22Rv1 (cell line): Measurements from ENCODE around the gene NRCAM.

Experiments used
- H3K27ac ChIP-seq: fragments of 450-650 bp; 2 replicates; pipeline ENCODE4 v1.5.1; 2017
- CTCF ChIP-seq: fragments of 450-650 bp; IDR thresholded peaks from 2 replicates; pipeline ENCODE4 v1.5.1; 2017; ENCODE audit warnings: mild to moderate bottlenecking
- ZFX ChIP-seq: fragments of 450-650 bp; IDR thresholded peaks from 2 replicates; pipeline ENCODE4 v1.6.1; 2017; ENCODE audit warnings: antibody characterized with exemption, borderline replicate concordance

Gene NRCAM

GRCh38 chr7:108143658-108144420 lies 312.4 kb downstream of the NRCAM start:
- TF ChIP-seq CTCF (no peak), ZFX (no peak)
- H3K27ac ChIP-seq: no peak overlapping the region

GRCh38 chr7:108142675-108143259 lies 313.5 kb downstream of the NRCAM start:
- no peak for TF ChIP-seq ZFX
- no peak for TF ChIP-seq CTCF
- H3K27ac ChIP-seq: no peak overlapping the region

GRCh38 chr7:108142180-108142579 lies 314.1 kb downstream of the NRCAM start:
- no peak overlapping the region for H3K27ac ChIP-seq
- TF ChIP-seq ZFX: no peak
- no peak for TF ChIP-seq CTCF

GRCh38 chr7:108140671-108141070 lies 315.6 kb downstream of the NRCAM start:
- no peak overlapping the region for H3K27ac ChIP-seq
- TF ChIP-seq ZFX (no peak), CTCF (no peak)

- H3K27ac ChIP-seq: no peak overlapping the region
- TF ChIP-seq ZFX (no peak), CTCF (no peak)
Measured at GRCh38 chr7:108138911-108139310, 317.3 kb downstream of the NRCAM start.

- H3K27ac ChIP-seq: no peak overlapping the region
- TF ChIP-seq CTCF (no peak), ZFX (no peak)
Measured at GRCh38 chr7:108137993-108138392, 318.2 kb downstream of the NRCAM start.

GRCh38 chr7:108137040-108137439 lies 319.2 kb downstream of the NRCAM start:
- no peak for TF ChIP-seq CTCF
- no peak for TF ChIP-seq ZFX
- no peak overlapping the region for H3K27ac ChIP-seq
